IMR-90 (cell line): ENCODE measurements around the gene UGT1A3. TPM values are rescaled to one million over a fixed set of nuclear protein-coding genes. Genes with fewer than 3 reads are reported as not detected.
"Not testable (repeated sequence)": the region's sequence is repeated elsewhere in the genome, so short reads cannot be mapped to it uniquely, and the experiment has no call there.

Experiments used
- ATAC-seq: fragments of 200-7000 bp; cut with Tn5 transposase; 2 replicates; pipeline ENCODE4 v1.9.1; 2020; ENCODE audit warnings: low read depth, mild to moderate bottlenecking, moderate library complexity
- BruUV-seq: library from RNA; stranded (reverse); fragments of 400-500 nt; replicated peaks from 2 replicates; lab custom pipeline; 2021; lab: Mats Ljungman, UMichigan
- CTCF ChIA-PET: fragments of 300-600 bp; formaldehyde crosslinking; extraction: SDS; loops from one replicate; lab custom pipeline; 2021; ENCODE audit warnings: antibody characterized with exemption; lab: Yijun Ruan, JAX
- POLR2A ChIA-PET: fragments of 300-600 bp; sonication (Branson Sonifier 250); formaldehyde crosslinking; loops from one replicate; lab custom pipeline; 2022; ENCODE audit warnings: antibody characterized with exemption; ENCODE audit not compliant: unreplicated experiment; lab: Charles Lee
- DNase-seq: peaks from one replicate; pipeline ENCODE4 v3.0.0; 2013
- H2AFZ ChIP-seq: replicated peaks from 2 replicates; pipeline ENCODE3; 2013; ENCODE audit warnings: low read length, mild to moderate bottlenecking; ENCODE audit not compliant: poor library complexity
- H2AK5ac ChIP-seq: 2 replicates; pipeline ENCODE4 v1.6.1; 2013; ENCODE audit warnings: low read depth, low read length, inconsistent platforms
- H2AK9ac ChIP-seq: replicated peaks from 2 replicates; pipeline ENCODE3; 2013; ENCODE audit warnings: mild to moderate bottlenecking, low read depth, low read length, moderate library complexity; ENCODE audit not compliant: poor library complexity
- H2BK120ac ChIP-seq: 2 replicates; pipeline ENCODE4 v1.6.1; 2013; ENCODE audit warnings: low read depth, low read length, inconsistent platforms
- H2BK15ac ChIP-seq: 3 replicates; pipeline ENCODE4 v1.6.1; 2013; ENCODE audit warnings: low read depth, low read length, inconsistent platforms
- H2BK20ac ChIP-seq: 2 replicates; pipeline ENCODE4 v1.6.1; 2013; ENCODE audit warnings: low read depth, mild to moderate bottlenecking, inconsistent platforms, low read length, moderate library complexity
- H2BK5ac ChIP-seq: 2 replicates; pipeline ENCODE4 v1.6.1; 2013; ENCODE audit warnings: mild to moderate bottlenecking, low read depth, low read length, inconsistent platforms; ENCODE audit not compliant: poor library complexity, severe bottlenecking
- H3K14ac ChIP-seq: replicated peaks from 2 replicates; pipeline ENCODE4 v1.6.1; 2013; ENCODE audit warnings: low read depth, low read length, inconsistent platforms
- H3K18ac ChIP-seq: 2 replicates; pipeline ENCODE4 v1.6.1; 2013; ENCODE audit warnings: low read depth, low read length, control low read depth
- H3K23ac ChIP-seq: 2 replicates; pipeline ENCODE4 v1.6.1; 2013; ENCODE audit warnings: low read depth, low read length, inconsistent platforms
- H3K27ac ChIP-seq: 2 replicates; pipeline ENCODE4 v1.5.1; 2013; ENCODE audit warnings: mild to moderate bottlenecking, control low read depth, low read length; ENCODE audit not compliant: insufficient read depth
- H3K27me3 ChIP-seq: 2 replicates; pipeline ENCODE4 v1.6.1; 2013; ENCODE audit warnings: low read length; ENCODE audit not compliant: control insufficient read depth, insufficient read depth
- H3K36me3 ChIP-seq: 2 replicates; pipeline ENCODE4 v1.6.1; 2013; ENCODE audit warnings: low read length, mixed read lengths; ENCODE audit not compliant: control insufficient read depth, insufficient read depth
- H3K4ac ChIP-seq: 2 replicates; pipeline ENCODE4 v1.6.1; 2013; ENCODE audit warnings: low read depth, low read length, inconsistent platforms
- H3K4me1 ChIP-seq: 2 replicates; pipeline ENCODE4 v1.6.1; 2013; ENCODE audit warnings: low read length, mixed read lengths; ENCODE audit not compliant: control insufficient read depth, insufficient read depth
- H3K4me2 ChIP-seq: 2 replicates; pipeline ENCODE4 v1.6.1; 2013; ENCODE audit warnings: low read depth, mild to moderate bottlenecking, control low read depth, low read length, moderate library complexity
- H3K4me3 ChIP-seq: 2 replicates; pipeline ENCODE4 v1.5.1; 2013; ENCODE audit warnings: low read depth, mild to moderate bottlenecking, control low read depth, low read length, moderate library complexity; ENCODE audit not compliant: insufficient read depth
- H3K56ac ChIP-seq: 2 replicates; pipeline ENCODE4 v1.6.1; 2013; ENCODE audit warnings: low read length, inconsistent platforms; ENCODE audit not compliant: insufficient read depth; ENCODE audit errors: extremely low read depth
- H3K79me1 ChIP-seq, 2 experiments: 2 replicates each; pipeline ENCODE4 v1.6.1; 2013; ENCODE audit warnings: low read length in 2 of 2, inconsistent platforms in 1 of 2, low read depth in 1 of 2
- H3K9ac ChIP-seq: 2 replicates; pipeline ENCODE4 v1.6.1; 2013; ENCODE audit warnings: low read depth, low read length, control low read depth
- H3K9me1 ChIP-seq: 2 replicates; pipeline ENCODE4 v1.6.1; 2013; ENCODE audit warnings: low read length, inconsistent platforms; ENCODE audit not compliant: insufficient read depth
- H3K9me3 ChIP-seq: 2 replicates; pipeline ENCODE4 v1.6.1; 2013; ENCODE audit warnings: low read length; ENCODE audit not compliant: control insufficient read depth, insufficient read depth
- H4K20me1 ChIP-seq: 2 replicates; pipeline ENCODE4 v1.6.1; 2013; ENCODE audit warnings: low read length, inconsistent platforms; ENCODE audit not compliant: insufficient read depth
- H4K5ac ChIP-seq: 2 replicates; pipeline ENCODE4 v1.6.1; 2013; ENCODE audit warnings: mild to moderate bottlenecking, low read depth, low read length, control low read depth
- H4K8ac ChIP-seq, 2 experiments: 2 replicates each; pipeline ENCODE4 v1.6.1; 2013; ENCODE audit warnings: low read depth in 2 of 2, low read length in 2 of 2, control low read depth in 1 of 2, inconsistent platforms in 1 of 2
- H4K91ac ChIP-seq: 2 replicates; pipeline ENCODE4 v1.6.1; 2013; ENCODE audit warnings: low read depth, low read length, inconsistent platforms; ENCODE audit not compliant: insufficient read depth
- WGBS, 2 experiments: methylation state at CpG; one replicate each; pipeline versions ENCODE4 v1.1.5 to v1.1.7; 2013; ENCODE audit warnings: missing lambda C conversion rate in 2 of 2; ENCODE audit not compliant: insufficient read length in 1 of 2; ENCODE audit errors: extremely low coverage in 2 of 2; 5-methylcytosine and 5-hydroxymethylcytosine counted together
- dilution Hi-C: fragments of 300-500 bp; cut with HindIII; formaldehyde crosslinking; loops from one replicate; pipeline ENCODE4 v1.14.3; 2018; ENCODE audit warnings: low sequenced_read_pairs; ENCODE audit not compliant: unreplicated experiment
- in situ Hi-C: fragments of 300-500 bp; cut with MboI; formaldehyde crosslinking; loops from 3 replicates; pipeline ENCODE4 v1.14.3; 2019; ENCODE audit warnings: low sequenced_read_pairs, inconsistent platforms, mixed read lengths
- intact Hi-C: fragments of 100-400 bp; cut with micrococcal nuclease; formaldehyde crosslinking; loops from 2 replicates; pipeline ENCODE4 v1.10.0; 2022
- polyA plus RNA-seq, 3 experiments: library from polyadenylated mRNA; depleted of rRNA; stranded (reverse); fragments of >200 nt; gene quantifications; 2 replicates each; pipeline ENCODE4 v1.2.3, GENCODE V29; 2012; ENCODE audit warnings: low replicate concordance in 1 of 3
- total RNA-seq: library from RNA; depleted of rRNA; stranded (reverse); fragments of >200 nt; gene quantifications from 2 replicates; pipeline ENCODE4 v1.2.3, GENCODE V29; 2012

UGT1A3 gene
- total and polyA plus RNA-seq, 2 of the 4 experiments (the other 2 are of a cell fraction): not detected

DNA sequence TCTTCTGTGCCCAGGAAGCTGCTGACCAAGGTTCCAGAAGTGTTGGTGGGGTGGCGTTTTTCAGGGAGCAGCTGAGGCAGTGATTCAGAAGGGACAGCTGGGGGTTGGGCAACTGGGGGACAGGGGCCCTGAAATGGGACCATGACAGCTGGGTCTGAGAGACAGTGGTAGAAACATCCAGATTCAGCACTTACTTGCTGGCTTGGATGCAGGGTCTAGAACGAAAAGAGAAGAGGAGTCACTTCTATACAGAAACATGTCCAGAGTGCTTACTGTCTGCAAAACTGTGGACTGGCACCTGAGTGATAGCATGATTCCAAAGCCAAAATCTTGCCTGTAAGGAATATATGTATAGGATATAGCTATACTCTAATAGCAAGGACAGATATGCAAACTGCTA is 17.0 kb downstream of the UGT1A3 start:
- H3K4me3 ChIP-seq, H3K9ac ChIP-seq, H3K18ac ChIP-seq, H4K20me1 ChIP-seq, H3K14ac ChIP-seq, CTCF ChIA-PET, H3K27me3 ChIP-seq, H2BK5ac ChIP-seq, intact Hi-C loops, dilution Hi-C loops, H3K79me1 ChIP-seq, H3K56ac ChIP-seq, H3K36me3 ChIP-seq, H2BK15ac ChIP-seq, H3K9me1 ChIP-seq, H3K4me2 ChIP-seq, DNase-seq, H3K9me3 ChIP-seq, H2AK9ac ChIP-seq, H2AFZ ChIP-seq, H3K4me1 ChIP-seq, H3K23ac ChIP-seq, POLR2A ChIA-PET, H4K5ac ChIP-seq, H2BK120ac ChIP-seq, H4K8ac ChIP-seq, H3K27ac ChIP-seq, H4K91ac ChIP-seq, H2BK20ac ChIP-seq, H2AK5ac ChIP-seq, H3K4ac ChIP-seq, BruUV-seq, ATAC-seq, in situ Hi-C loops: not testable (repeated sequence)
- WGBS, 2 experiments: no CpG with 5 or more reads among the region's 2 CpGs
